ENCODE results near the gene SF3B5. TPM values are rescaled to one million over a fixed set of nuclear protein-coding genes. Genes with fewer than 3 reads are reported as not detected.

Gene SF3B5
- total and polyA plus RNA-seq, 2 experiments from 2014 or later: 151 to 183 TPM

DNA sequence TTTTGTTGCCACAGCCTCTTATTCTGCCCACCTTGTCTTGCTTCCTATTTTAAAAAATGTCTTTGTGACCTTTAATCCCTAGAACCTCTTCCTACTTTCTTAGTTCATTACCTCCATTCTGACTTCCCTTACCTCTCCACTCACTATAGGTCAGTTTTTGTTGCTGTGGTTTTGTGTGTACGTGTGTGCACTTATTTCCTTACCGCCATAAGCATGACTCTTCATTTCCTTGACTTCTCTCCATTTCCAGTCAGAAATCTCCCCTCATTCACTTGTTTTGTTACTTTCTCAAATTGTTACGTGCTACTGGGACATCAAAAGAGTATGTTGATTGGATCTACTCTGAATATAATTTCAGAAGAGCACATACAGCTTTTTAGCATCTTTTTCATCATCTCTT is 26.6 kb downstream of the SF3B5 start:
- H3K4me3 Mint-ChIP-seq: no peak overlapping the region
- TF ChIP-seq, protein P1, sequence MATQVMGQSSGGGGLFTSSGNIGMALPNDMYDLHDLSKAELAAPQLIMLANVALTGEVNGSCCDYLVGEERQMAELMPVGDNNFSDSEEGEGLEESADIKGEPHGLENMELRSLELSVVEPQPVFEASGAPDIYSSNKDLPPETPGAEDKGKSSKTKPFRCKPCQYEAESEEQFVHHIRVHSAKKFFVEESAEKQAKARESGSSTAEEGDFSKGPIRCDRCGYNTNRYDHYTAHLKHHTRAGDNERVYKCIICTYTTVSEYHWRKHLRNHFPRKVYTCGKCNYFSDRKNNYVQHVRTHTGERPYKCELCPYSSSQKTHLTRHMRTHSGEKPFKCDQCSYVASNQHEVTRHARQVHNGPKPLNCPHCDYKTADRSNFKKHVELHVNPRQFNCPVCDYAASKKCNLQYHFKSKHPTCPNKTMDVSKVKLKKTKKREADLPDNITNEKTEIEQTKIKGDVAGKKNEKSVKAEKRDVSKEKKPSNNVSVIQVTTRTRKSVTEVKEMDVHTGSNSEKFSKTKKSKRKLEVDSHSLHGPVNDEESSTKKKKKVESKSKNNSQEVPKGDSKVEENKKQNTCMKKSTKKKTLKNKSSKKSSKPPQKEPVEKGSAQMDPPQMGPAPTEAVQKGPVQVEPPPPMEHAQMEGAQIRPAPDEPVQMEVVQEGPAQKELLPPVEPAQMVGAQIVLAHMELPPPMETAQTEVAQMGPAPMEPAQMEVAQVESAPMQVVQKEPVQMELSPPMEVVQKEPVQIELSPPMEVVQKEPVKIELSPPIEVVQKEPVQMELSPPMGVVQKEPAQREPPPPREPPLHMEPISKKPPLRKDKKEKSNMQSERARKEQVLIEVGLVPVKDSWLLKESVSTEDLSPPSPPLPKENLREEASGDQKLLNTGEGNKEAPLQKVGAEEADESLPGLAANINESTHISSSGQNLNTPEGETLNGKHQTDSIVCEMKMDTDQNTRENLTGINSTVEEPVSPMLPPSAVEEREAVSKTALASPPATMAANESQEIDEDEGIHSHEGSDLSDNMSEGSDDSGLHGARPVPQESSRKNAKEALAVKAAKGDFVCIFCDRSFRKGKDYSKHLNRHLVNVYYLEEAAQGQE (IDR thresholded peaks at IDR 0.05; ENCODE audit: unreplicated experiment): no peak
- TF ChIP-seq, protein P2, sequence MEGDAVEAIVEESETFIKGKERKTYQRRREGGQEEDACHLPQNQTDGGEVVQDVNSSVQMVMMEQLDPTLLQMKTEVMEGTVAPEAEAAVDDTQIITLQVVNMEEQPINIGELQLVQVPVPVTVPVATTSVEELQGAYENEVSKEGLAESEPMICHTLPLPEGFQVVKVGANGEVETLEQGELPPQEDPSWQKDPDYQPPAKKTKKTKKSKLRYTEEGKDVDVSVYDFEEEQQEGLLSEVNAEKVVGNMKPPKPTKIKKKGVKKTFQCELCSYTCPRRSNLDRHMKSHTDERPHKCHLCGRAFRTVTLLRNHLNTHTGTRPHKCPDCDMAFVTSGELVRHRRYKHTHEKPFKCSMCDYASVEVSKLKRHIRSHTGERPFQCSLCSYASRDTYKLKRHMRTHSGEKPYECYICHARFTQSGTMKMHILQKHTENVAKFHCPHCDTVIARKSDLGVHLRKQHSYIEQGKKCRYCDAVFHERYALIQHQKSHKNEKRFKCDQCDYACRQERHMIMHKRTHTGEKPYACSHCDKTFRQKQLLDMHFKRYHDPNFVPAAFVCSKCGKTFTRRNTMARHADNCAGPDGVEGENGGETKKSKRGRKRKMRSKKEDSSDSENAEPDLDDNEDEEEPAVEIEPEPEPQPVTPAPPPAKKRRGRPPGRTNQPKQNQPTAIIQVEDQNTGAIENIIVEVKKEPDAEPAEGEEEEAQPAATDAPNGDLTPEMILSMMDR (conservative IDR thresholded peaks at IDR 0.05; ENCODE audit: low read depth in 2 of 2): no peak
- TF ChIP-seq JUNB (IDR thresholded peaks at IDR 0.05; ENCODE audit: unreplicated experiment): no peak
- no peak for TF ChIP-seq ZNF331 (CRISPR knock-in tag; IDR thresholded peaks at IDR 0.05; ENCODE audit: low read depth)
- TF ChIP-seq, protein P3, sequence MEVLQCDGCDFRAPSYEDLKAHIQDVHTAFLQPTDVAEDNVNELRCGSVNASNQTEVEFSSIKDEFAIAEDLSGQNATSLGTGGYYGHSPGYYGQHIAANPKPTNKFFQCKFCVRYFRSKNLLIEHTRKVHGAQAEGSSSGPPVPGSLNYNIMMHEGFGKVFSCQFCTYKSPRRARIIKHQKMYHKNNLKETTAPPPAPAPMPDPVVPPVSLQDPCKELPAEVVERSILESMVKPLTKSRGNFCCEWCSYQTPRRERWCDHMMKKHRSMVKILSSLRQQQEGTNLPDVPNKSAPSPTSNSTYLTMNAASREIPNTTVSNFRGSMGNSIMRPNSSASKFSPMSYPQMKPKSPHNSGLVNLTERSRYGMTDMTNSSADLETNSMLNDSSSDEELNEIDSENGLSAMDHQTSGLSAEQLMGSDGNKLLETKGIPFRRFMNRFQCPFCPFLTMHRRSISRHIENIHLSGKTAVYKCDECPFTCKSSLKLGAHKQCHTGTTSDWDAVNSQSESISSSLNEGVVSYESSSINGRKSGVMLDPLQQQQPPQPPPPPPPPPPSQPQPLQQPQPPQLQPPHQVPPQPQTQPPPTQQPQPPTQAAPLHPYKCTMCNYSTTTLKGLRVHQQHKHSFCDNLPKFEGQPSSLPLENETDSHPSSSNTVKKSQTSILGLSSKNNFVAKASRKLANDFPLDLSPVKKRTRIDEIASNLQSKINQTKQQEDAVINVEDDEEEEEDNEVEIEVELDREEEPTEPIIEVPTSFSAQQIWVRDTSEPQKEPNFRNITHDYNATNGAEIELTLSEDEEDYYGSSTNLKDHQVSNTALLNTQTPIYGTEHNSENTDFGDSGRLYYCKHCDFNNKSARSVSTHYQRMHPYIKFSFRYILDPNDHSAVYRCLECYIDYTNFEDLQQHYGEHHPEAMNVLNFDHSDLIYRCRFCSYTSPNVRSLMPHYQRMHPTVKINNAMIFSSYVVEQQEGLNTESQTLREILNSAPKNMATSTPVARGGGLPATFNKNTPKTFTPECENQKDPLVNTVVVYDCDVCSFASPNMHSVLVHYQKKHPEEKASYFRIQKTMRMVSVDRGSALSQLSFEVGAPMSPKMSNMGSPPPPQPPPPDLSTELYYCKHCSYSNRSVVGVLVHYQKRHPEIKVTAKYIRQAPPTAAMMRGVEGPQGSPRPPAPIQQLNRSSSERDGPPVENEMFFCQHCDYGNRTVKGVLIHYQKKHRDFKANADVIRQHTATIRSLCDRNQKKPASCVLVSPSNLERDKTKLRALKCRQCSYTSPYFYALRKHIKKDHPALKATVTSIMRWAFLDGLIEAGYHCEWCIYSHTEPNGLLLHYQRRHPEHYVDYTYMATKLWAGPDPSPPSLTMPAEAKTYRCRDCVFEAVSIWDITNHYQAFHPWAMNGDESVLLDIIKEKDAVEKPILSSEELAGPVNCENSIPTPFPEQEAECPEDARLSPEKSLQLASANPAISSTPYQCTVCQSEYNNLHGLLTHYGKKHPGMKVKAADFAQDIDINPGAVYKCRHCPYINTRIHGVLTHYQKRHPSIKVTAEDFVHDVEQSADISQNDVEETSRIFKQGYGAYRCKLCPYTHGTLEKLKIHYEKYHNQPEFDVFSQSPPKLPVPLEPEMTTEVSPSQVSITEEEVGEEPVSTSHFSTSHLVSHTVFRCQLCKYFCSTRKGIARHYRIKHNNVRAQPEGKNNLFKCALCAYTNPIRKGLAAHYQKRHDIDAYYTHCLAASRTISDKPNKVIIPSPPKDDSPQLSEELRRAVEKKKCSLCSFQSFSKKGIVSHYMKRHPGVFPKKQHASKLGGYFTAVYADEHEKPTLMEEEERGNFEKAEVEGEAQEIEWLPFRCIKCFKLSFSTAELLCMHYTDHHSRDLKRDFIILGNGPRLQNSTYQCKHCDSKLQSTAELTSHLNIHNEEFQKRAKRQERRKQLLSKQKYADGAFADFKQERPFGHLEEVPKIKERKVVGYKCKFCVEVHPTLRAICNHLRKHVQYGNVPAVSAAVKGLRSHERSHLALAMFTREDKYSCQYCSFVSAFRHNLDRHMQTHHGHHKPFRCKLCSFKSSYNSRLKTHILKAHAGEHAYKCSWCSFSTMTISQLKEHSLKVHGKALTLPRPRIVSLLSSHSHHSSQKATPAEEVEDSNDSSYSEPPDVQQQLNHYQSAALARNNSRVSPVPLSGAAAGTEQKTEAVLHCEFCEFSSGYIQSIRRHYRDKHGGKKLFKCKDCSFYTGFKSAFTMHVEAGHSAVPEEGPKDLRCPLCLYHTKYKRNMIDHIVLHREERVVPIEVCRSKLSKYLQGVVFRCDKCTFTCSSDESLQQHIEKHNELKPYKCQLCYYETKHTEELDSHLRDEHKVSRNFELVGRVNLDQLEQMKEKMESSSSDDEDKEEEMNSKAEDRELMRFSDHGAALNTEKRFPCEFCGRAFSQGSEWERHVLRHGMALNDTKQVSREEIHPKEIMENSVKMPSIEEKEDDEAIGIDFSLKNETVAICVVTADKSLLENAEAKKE (CRISPR knock-in tag; IDR thresholded peaks at IDR 0.05): no peak
- TF ChIP-seq, protein P4, sequence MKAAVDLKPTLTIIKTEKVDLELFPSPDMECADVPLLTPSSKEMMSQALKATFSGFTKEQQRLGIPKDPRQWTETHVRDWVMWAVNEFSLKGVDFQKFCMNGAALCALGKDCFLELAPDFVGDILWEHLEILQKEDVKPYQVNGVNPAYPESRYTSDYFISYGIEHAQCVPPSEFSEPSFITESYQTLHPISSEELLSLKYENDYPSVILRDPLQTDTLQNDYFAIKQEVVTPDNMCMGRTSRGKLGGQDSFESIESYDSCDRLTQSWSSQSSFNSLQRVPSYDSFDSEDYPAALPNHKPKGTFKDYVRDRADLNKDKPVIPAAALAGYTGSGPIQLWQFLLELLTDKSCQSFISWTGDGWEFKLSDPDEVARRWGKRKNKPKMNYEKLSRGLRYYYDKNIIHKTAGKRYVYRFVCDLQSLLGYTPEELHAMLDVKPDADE (IDR thresholded peaks at IDR 0.05): no peak
- no peak for TF ChIP-seq STAT1 (IDR thresholded peaks at IDR 0.05; ENCODE audit: unreplicated experiment)
- no peak overlapping the region for H3K27ac Mint-ChIP-seq
- Histone ChIP-seq H3F3A (replicated peaks; ENCODE audit: low read depth) (no peaks in the 10 kb centered on the region), H3K9me2 (ENCODE audit: insufficient read depth) (peaks cover 4% of the 10 kb centered on the region; the same call in 1 of the 2 replicates), H3K27me3 (ENCODE audit: insufficient read depth) (peaks cover 61% of the 10 kb centered on the region), H3K4me1 (ENCODE audit: insufficient read depth) (peaks cover 8% of the 10 kb centered on the region; the same call in 1 of the 2 replicates), H3K4me3 (no peak overlapping the region), H3K4me2 (no peak overlapping the region), H3K79me2 (replicated peaks; ENCODE audit: insufficient read depth) (no peaks in the 10 kb centered on the region), H3K36me3 (ENCODE audit: insufficient read depth) (no peaks in the 10 kb centered on the region), H3K27ac (ENCODE audit: low read depth) (no peak overlapping the region), H4K20me1 (replicated peaks; ENCODE audit: insufficient read depth) (0 out of 2 replicates have a peak, but pooled peaks cover 8% of the 10 kb centered on the region), H2AFZ (no peak overlapping the region)
- H3K36me3 Mint-ChIP-seq (ENCODE audit: low read depth): no peaks in the 10 kb centered on the region
- H3K9me3 Mint-ChIP-seq: no peaks in the 10 kb centered on the region
- H3K27me3 Mint-ChIP-seq (ENCODE audit: insufficient read depth, low read depth, poor library complexity): peaks cover 26% of the 10 kb centered on the region
- no peak for DNase-seq (ENCODE audit: low spot score)
- H3K4me1 Mint-ChIP-seq: peaks cover 5% of the 10 kb centered on the region; the same call in 2 of the 3 replicates
- no peak for ATAC-seq

All from GM23338 (cell line).